K562 (cell line): ENCODE results near the gene KLHL28.

Experiments
- CAMTA2 ChIP-seq: fragments of 250-450 bp; sonication (Bioruptor Pico); conservative IDR thresholded peaks from 2 replicates; pipeline ENCODE4 v1.5.1; 2022
- CREB1 ChIP-seq, 2 experiments: sonication (generic) in 1 of 2; formaldehyde crosslinking in 1 of 2; IDR thresholded peaks; 2 replicates each; pipeline versions ENCODE4 v1.6.1 to v1.8.0; 2012 to 2022; ENCODE audit warnings: inconsistent platforms in 1 of 2, mild to moderate bottlenecking in 1 of 2, missing genetic modification reagents in 1 of 2, moderate library complexity in 1 of 2
- EP300 ChIP-seq: IDR thresholded peaks from 2 replicates; pipeline ENCODE4 v1.6.1; 2012; ENCODE audit warnings: low read length, improper control_type of control experiment
- PHB2 ChIP-seq: fragments of 450-650 bp; IDR thresholded peaks from 2 replicates; pipeline ENCODE4 v1.6.1; 2017; ENCODE audit warnings: low read depth
- POLR2AphosphoS5 ChIP-seq: IDR thresholded peaks from 2 replicates; pipeline ENCODE4 v1.6.1; 2011; ENCODE audit warnings: mild to moderate bottlenecking, low read depth, low read length, moderate library complexity; ENCODE audit not compliant: control insufficient read depth, insufficient read depth
- RAD51 ChIP-seq: fragments of 450-650 bp; IDR thresholded peaks from 2 replicates; pipeline ENCODE4 v1.7.1; 2016; ENCODE audit warnings: low read depth, mild to moderate bottlenecking, borderline replicate concordance
- SRSF9 ChIP-seq: fragments of 200-400 bp; formaldehyde crosslinking; IDR thresholded peaks from 2 replicates; pipeline ENCODE4 v1.6.1; 2017; ENCODE audit warnings: low read depth, low read length, borderline replicate concordance
- ZEB2 ChIP-seq: fragments of 450-650 bp; IDR thresholded peaks from 2 replicates; pipeline ENCODE4 v1.6.1; 2016
- ZFX ChIP-seq: sonication (generic); formaldehyde crosslinking; IDR thresholded peaks from 2 replicates; pipeline ENCODE4 v1.8.0; 2022; ENCODE audit warnings: mild to moderate bottlenecking, missing genetic modification reagents, moderate library complexity
- TF ChIP-seq, protein P1 (sequence below): fragments of 250-450 bp; sonication (Bioruptor Pico); IDR thresholded peaks from 2 replicates; pipeline ENCODE4 v1.5.0; 2021
- TF ChIP-seq, protein P2 (sequence below): fragments of 450-650 bp; IDR thresholded peaks from 2 replicates; pipeline ENCODE4 v1.6.1; 2016; ENCODE audit warnings: missing biosample characterization, missing genetic modification characterization
- TF ChIP-seq, protein P3 (sequence below), 3 experiments: fragments of 200-800 bp in 1 of 3; fragments of 250-450 bp in 1 of 3; fragments of 450-650 bp in 1 of 3; sonication (Bioruptor Pico) in 1 of 3; sonication (Bioruptor generic) in 1 of 3; formaldehyde crosslinking in 1 of 3; IDR thresholded peaks; 2 replicates each; pipeline versions ENCODE4 v1.6.1 to v1.8.0; 2016 to 2022; ENCODE audit warnings: mild to moderate bottlenecking in 2 of 3, missing genetic modification characterization in 2 of 3, missing compliant biosample characterization in 1 of 3, moderate library complexity in 1 of 3
- TF ChIP-seq, protein P4 (sequence below), 3 experiments: IDR thresholded peaks in 2 of 3; conservative IDR thresholded peaks in 1 of 3; 2 replicates each; pipeline ENCODE4 v1.5.1; 2011 to 2012; ENCODE audit warnings: low read length in 3 of 3, mild to moderate bottlenecking in 3 of 3, control low read depth in 2 of 3, improper control_type of control experiment in 1 of 3, inconsistent platforms in 1 of 3, low read depth in 1 of 3, mixed read lengths in 1 of 3, moderate library complexity in 1 of 3; ENCODE audit not compliant: insufficient read depth in 2 of 3

DNA sequence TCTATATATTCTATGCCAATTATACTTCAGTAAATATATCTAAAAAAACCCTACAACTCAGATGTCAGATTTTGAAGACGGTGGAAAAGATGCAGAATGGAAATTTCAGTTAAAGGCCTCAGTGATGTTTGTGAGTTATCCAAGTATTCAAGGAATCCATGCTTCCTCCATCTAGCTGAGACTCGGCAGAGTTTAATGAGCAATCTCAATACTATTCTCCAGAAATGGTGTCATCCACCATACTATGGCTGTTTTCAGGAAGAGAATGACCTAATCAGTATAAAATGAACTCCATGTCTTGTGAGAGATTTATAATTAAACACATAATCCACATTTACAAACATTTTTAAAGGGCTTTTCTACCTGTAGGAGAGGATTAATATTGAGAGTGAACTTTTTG lies 66.0 kb downstream of the KLHL28 start:
- no peak for TF ChIP-seq EP300
- TF ChIP-seq, protein P1, sequence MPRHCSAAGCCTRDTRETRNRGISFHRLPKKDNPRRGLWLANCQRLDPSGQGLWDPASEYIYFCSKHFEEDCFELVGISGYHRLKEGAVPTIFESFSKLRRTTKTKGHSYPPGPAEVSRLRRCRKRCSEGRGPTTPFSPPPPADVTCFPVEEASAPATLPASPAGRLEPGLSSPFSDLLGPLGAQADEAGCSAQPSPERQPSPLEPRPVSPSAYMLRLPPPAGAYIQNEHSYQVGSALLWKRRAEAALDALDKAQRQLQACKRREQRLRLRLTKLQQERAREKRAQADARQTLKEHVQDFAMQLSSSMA (CRISPR knock-in tag) = no peak
- TF ChIP-seq, protein P2, sequence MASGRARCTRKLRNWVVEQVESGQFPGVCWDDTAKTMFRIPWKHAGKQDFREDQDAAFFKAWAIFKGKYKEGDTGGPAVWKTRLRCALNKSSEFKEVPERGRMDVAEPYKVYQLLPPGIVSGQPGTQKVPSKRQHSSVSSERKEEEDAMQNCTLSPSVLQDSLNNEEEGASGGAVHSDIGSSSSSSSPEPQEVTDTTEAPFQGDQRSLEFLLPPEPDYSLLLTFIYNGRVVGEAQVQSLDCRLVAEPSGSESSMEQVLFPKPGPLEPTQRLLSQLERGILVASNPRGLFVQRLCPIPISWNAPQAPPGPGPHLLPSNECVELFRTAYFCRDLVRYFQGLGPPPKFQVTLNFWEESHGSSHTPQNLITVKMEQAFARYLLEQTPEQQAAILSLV (tag) = no peak
- TF ChIP-seq, protein P3, sequence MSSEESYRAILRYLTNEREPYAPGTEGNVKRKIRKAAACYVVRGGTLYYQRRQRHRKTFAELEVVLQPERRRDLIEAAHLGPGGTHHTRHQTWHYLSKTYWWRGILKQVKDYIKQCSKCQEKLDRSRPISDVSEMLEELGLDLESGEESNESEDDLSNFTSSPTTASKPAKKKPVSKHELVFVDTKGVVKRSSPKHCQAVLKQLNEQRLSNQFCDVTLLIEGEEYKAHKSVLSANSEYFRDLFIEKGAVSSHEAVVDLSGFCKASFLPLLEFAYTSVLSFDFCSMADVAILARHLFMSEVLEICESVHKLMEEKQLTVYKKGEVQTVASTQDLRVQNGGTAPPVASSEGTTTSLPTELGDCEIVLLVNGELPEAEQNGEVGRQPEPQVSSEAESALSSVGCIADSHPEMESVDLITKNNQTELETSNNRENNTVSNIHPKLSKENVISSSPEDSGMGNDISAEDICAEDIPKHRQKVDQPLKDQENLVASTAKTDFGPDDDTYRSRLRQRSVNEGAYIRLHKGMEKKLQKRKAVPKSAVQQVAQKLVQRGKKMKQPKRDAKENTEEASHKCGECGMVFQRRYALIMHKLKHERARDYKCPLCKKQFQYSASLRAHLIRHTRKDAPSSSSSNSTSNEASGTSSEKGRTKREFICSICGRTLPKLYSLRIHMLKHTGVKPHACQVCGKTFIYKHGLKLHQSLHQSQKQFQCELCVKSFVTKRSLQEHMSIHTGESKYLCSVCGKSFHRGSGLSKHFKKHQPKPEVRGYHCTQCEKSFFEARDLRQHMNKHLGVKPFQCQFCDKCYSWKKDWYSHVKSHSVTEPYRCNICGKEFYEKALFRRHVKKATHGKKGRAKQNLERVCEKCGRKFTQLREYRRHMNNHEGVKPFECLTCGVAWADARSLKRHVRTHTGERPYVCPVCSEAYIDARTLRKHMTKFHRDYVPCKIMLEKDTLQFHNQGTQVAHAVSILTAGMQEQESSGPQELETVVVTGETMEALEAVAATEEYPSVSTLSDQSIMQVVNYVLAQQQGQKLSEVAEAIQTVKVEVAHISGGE (CRISPR knock-in tag; IDR thresholded peaks at IDR 0.05) = no peak
- no peak for TF ChIP-seq CREB1 (IDR thresholded peaks at IDR 0.05)
- no peak for TF ChIP-seq CREB1 (CRISPR knock-in tag; IDR thresholded peaks at IDR 0.05)
- TF ChIP-seq POLR2AphosphoS5 = no peak
- no peak for TF ChIP-seq CAMTA2
- TF ChIP-seq PHB2 = no peak
- TF ChIP-seq ZFX = no peak
- no peak for TF ChIP-seq SRSF9
- TF ChIP-seq RAD51 = no peak
- TF ChIP-seq, protein P4, sequence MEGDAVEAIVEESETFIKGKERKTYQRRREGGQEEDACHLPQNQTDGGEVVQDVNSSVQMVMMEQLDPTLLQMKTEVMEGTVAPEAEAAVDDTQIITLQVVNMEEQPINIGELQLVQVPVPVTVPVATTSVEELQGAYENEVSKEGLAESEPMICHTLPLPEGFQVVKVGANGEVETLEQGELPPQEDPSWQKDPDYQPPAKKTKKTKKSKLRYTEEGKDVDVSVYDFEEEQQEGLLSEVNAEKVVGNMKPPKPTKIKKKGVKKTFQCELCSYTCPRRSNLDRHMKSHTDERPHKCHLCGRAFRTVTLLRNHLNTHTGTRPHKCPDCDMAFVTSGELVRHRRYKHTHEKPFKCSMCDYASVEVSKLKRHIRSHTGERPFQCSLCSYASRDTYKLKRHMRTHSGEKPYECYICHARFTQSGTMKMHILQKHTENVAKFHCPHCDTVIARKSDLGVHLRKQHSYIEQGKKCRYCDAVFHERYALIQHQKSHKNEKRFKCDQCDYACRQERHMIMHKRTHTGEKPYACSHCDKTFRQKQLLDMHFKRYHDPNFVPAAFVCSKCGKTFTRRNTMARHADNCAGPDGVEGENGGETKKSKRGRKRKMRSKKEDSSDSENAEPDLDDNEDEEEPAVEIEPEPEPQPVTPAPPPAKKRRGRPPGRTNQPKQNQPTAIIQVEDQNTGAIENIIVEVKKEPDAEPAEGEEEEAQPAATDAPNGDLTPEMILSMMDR (IDR thresholded peaks at IDR 0.05 in 2 of 3, conservative IDR thresholded peaks at IDR 0.05 in 1 of 3; ENCODE audit: insufficient read depth in 2 of 3, low read depth in 1 of 3, low read length in 3 of 3) = no peak
- TF ChIP-seq ZEB2 = no peak
